ENCODE measurements around the gene C19orf53. TPM values are rescaled to one million over a fixed set of nuclear protein-coding genes. Genes with fewer than 3 reads are reported as not detected.
A peak's percentile ranks its signal among the peaks of the same experiment; 100 is the strongest.
"Not testable (repeated sequence)": the region's sequence is repeated elsewhere in the genome, so short reads cannot be mapped to it uniquely, and the experiment has no call there.

C19orf53 gene
- total RNA-seq, 2 donors from 2014 or later, result 151 to 193 TPM

- no peaks in the 10 kb centered on the region for H3K4me1 ChIP-seq (replicated peaks)
- TF ChIP-seq POLR2AphosphoS5 (IDR thresholded peaks at IDR 0.05), result no peak
- no peak for TF ChIP-seq CTCF (IDR thresholded peaks at IDR 0.05)
- TF ChIP-seq POLR2A (IDR thresholded peaks at IDR 0.05), result no peak
These were observed 16.1 kb downstream of the C19orf53 start for GRCh38 chr19:13790354-13790753.

GRCh38 chr19:13793317-13793716 lies 19.1 kb downstream of the C19orf53 start:
- H3K4me1 ChIP-seq (replicated peaks); H3K27ac ChIP-seq; intact Hi-C loops (cut with DNase I); H3K4me3 ChIP-seq; H3K9me3 ChIP-seq; H3K36me3 ChIP-seq; H3K27me3 ChIP-seq (replicated peaks; ENCODE audit: insufficient read depth); DNase-seq (ENCODE audit: low spot score): not testable (repeated sequence)
- WGBS, result 88% methylated on average over 9 of the region's 9 CpGs

More at GRCh38 chr19:13790354-13790753, 16.1 kb downstream of the C19orf53 start:
- intact Hi-C loops (cut with DNase I), result no loop called here
- no peaks in the 10 kb centered on the region for H3K27me3 ChIP-seq (replicated peaks; ENCODE audit: insufficient read depth)
- WGBS, result 88% methylated on average over 8 of the region's 8 CpGs
- H3K36me3 ChIP-seq, result no peaks in the 10 kb centered on the region
- H3K4me3 ChIP-seq, result no peak overlapping the region
- no peaks in the 10 kb centered on the region for H3K9me3 ChIP-seq
- DNase-seq (ENCODE audit: low spot score), result no peak
- no peak overlapping the region for H3K27ac ChIP-seq

- H3K4me3 ChIP-seq, result peak overlapping the region; percentile 92 to 96
- intact Hi-C loops (cut with DNase I), result no loop called here
These were observed 20.1 kb downstream of the C19orf53 start for GRCh38 chr19:13794398-13794756.

GRCh38 chr19:13794757-13795589 lies 20.7 kb downstream of the C19orf53 start, which contains the start of gene ZSWIM4:
ZSWIM4 (plus strand) TSS chr19:13795443; CDS start chr19:13795649, 206 bp downstream.
- TF ChIP-seq POLR2AphosphoS5 (IDR thresholded peaks at IDR 0.05) (peak; percentile 96), CTCF (IDR thresholded peaks at IDR 0.05) (peak in 2 of 4 experiments; percentile 8 to 33), POLR2A (IDR thresholded peaks at IDR 0.05) (peak; percentile 72)
- intact Hi-C loops (cut with DNase I), result loop anchor here (5.0 kb wide), 1 partner anchor 42 kb away; no protein-coding TSS in a partner anchor
- H3K27ac ChIP-seq, result peak within 1 kb of the TSS; percentile 92 to 93
- peak; percentile 99 for DNase-seq (ENCODE audit: low spot score)
- H3K4me3 ChIP-seq, result peak within 1 kb of the TSS; percentile 92 to 96
- 1% methylated on average over 68 of the region's 71 CpGs for WGBS
- no peaks in the 10 kb centered on the region for H3K36me3 ChIP-seq
- peaks cover 9% of the 10 kb centered on the region for H3K4me1 ChIP-seq (replicated peaks)
- H3K27me3 ChIP-seq (replicated peaks; ENCODE audit: insufficient read depth), result no peaks in the 10 kb centered on the region
- H3K9me3 ChIP-seq, result no peaks in the 10 kb centered on the region

More at GRCh38 chr19:13794398-13794756, 20.1 kb downstream of the C19orf53 start:
- Histone ChIP-seq H3K4me1 (replicated peaks) (peaks cover 9% of the 10 kb centered on the region), H3K9me3 (no peaks in the 10 kb centered on the region), H3K27me3 (replicated peaks; ENCODE audit: insufficient read depth) (no peaks in the 10 kb centered on the region), H3K36me3 (no peaks in the 10 kb centered on the region), H3K27ac (peak overlapping the region; percentile 92 to 93)
- WGBS, result 0% methylated on average over 8 of the region's 8 CpGs
- TF ChIP-seq POLR2AphosphoS5 (IDR thresholded peaks at IDR 0.05), result peak; percentile 41
- TF ChIP-seq POLR2A (IDR thresholded peaks at IDR 0.05), result no peak
- peak; percentile 75 for DNase-seq (ENCODE audit: low spot score)

- TF ChIP-seq POLR2A (IDR thresholded peaks at IDR 0.05) (no peak), CTCF (IDR thresholded peaks at IDR 0.05) (no peak), POLR2AphosphoS5 (IDR thresholded peaks at IDR 0.05) (no peak)
- Histone ChIP-seq H3K36me3 (no peaks in the 10 kb centered on the region), H3K4me3 (peak overlapping the region; percentile 92 to 96), H3K27me3 (replicated peaks; ENCODE audit: insufficient read depth) (no peaks in the 10 kb centered on the region), H3K9me3 (no peaks in the 10 kb centered on the region), H3K27ac (peak overlapping the region; percentile 92 to 93), H3K4me1 (replicated peaks) (peaks cover 9% of the 10 kb centered on the region)
- 5% methylated on average over 27 of the region's 42 CpGs for WGBS
- DNase-seq (ENCODE audit: low spot score), result peak; percentile 29
- intact Hi-C loops (cut with DNase I), result loop anchor here (5.0 kb wide), 1 partner anchor 42 kb away; no protein-coding TSS in a partner anchor
These were observed 21.5 kb downstream of the C19orf53 start for GRCh38 chr19:13795595-13796300.
